NCI-H526 (cell line): ENCODE data around the gene ENGASE.
"Not testable (repeated sequence)": the region's sequence is repeated elsewhere in the genome, so short reads cannot be mapped to it uniquely, and the experiment has no call there.

ENCODE experiments used
- DNase-seq, 2 experiments: peaks; one replicate each; lab custom pipeline; 2025; lab: John Stamatoyannopoulos, UW

Gene ENGASE, protein sequence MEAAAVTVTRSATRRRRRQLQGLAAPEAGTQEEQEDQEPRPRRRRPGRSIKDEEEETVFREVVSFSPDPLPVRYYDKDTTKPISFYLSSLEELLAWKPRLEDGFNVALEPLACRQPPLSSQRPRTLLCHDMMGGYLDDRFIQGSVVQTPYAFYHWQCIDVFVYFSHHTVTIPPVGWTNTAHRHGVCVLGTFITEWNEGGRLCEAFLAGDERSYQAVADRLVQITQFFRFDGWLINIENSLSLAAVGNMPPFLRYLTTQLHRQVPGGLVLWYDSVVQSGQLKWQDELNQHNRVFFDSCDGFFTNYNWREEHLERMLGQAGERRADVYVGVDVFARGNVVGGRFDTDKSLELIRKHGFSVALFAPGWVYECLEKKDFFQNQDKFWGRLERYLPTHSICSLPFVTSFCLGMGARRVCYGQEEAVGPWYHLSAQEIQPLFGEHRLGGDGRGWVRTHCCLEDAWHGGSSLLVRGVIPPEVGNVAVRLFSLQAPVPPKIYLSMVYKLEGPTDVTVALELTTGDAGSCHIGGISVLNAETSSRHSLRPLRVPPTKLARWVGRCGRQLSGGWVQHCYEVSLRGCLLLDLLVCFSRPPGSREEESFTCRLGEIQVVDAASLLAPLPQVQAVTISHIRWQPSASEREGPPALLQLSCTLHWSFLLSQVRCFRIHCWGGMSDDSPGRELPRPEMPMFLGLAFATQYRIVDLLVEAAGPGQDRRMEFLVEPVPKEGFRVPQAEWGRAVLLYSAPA

GRCh38 chr17:79074649-79075445, at the start of gene ENGASE:
TSS of gene ENGASE (plus strand) at chr17:79074824. CDS start at chr17:79074945, 121 bp downstream.
- peak; percentile 72 to 95 for DNase-seq

DNA sequence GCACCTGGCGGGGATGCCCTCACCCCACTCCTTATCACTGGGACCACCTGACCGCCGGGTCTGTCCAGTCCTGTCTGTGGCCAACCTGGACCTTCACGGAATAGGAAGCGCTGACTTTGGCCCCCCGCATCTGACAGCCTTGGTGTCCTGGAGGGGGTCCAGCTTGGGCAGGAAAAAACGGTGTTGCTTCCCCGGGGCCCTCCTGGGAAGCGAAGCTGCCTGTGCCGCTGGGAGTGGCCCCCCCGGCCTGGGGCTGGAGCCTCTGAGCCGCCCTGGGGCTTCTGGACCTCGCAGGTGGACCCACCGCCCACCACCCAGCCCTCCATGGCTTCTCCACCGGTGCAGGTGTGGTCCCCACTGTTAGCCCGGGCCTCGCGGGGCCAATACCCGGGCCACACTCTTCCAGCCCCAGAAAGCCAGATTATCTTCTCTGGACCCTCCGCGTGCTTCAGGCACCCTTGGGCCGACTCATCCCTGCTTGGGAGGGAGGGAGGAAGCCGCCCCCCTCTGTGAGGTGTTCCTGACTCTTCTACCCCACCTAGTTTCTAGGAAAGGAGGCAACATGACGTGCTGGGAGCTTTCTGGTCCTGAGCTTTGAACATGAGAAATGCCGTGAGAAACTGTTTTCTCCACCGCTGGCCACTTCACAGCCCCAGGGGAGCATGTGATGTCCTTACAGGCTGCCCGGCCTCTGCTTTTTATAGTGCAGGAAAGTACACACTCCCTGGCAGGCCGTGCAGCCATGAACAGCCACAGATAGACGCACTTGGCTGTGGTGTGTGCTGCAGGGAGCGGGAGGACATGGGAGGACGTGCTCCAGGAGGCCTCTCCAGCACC, 49.5 kb upstream of the ENGASE start:
- no peak for DNase-seq

DNA sequence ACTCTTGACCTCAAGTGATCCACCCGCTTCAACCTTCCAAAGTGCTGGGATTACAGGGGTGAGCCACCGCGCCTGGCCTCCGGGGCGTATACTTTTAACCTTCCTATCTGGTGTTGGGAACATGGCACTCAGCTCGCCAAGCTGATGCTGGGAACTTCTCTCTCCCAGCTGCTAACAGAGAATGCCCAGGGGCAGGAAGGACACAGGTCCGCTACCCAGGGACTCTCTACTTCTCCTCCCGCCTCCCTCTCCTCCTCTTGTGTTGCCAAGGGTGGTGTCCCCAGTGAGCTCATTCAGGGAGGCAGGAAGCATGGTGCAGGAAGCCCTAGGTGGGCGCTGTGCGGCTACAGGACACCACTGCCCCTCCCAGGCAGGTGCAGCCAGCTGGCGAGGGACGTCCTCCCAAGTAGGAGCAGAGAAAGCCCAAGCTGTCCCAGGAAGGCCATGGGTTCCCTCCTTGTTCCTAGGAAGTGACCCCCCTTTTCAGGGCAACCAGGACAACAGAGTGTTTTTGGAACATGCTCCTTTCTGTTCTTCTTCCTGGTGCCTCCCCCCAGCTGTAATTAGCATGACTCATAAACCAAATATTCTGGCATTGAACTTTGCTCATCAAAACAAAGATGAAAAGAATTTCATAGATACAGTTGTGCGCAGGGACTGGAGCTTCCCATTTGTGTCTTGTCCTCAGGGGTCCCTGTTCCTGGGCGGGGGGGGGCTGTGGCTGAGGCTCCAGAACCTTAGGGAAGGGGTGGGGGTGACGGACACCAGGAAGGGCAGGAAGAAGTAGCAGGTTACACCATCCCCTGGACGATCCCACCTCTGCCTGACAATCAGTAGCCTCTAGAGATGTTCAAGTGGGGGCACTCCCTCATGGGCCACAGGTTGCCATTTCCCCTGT, 48.0 kb upstream of the ENGASE start:
- DNase-seq = no peak

DNA sequence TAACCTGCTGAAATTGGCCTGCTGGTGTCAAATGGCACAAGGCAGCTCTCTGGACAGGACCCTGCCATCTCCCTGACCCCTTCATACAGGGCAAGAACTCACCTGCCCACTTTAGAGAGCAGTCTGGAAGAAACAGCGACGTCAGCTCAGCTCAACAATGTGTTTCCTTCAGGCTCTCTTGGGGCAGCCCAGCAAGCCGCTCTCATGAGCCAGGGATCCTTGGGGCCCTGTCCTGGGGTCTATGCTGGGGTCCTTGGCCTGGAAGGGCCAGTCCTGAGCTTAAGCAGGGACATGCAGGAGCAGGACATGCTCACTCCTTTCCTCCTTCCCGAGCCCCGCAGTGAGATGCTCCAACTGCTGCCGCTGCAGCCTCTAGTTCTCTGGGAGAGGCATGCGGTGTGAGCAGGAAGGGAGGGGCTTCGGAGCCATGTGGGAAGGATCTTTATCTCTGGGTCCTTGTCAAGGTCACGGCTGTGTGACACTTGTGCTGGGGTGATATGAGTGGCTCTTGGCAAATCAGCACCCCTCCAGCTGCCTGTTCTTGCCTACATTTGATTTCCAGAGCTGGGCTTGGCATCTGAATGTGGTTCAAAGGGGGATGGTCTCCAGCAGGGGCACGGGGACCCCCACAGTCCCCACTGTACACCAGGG, 47.2 kb upstream of the ENGASE start:
- DNase-seq = no peak

DNA sequence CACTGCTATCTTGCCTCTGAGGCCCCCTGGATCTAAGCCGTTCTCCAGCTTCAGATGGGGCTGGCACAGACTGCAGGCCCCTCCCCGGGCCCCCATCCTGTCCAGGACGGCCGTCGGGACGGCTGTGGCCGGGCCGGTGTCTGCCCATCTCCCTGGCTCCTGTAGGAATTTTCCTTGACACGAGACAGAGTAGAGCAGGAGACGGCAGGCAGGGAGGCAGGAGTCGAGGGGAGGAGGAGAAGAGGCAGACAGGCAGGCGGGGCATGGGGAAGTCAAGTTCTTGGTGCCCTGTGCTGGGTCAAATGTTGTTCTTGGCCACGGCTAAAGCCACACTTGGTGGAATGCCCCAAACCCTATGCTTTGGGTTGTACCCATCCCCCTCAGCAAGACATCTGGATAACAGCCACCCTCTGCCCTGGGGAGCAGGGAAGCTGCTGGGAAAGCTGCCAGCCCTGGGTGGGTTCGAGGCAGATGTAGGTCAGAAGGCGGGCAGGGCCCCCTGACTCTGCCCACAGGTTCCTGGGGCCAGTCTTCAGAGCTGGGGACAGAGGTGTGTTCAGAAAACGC, 46.6 kb upstream of the ENGASE start:
- no peak for DNase-seq

DNA sequence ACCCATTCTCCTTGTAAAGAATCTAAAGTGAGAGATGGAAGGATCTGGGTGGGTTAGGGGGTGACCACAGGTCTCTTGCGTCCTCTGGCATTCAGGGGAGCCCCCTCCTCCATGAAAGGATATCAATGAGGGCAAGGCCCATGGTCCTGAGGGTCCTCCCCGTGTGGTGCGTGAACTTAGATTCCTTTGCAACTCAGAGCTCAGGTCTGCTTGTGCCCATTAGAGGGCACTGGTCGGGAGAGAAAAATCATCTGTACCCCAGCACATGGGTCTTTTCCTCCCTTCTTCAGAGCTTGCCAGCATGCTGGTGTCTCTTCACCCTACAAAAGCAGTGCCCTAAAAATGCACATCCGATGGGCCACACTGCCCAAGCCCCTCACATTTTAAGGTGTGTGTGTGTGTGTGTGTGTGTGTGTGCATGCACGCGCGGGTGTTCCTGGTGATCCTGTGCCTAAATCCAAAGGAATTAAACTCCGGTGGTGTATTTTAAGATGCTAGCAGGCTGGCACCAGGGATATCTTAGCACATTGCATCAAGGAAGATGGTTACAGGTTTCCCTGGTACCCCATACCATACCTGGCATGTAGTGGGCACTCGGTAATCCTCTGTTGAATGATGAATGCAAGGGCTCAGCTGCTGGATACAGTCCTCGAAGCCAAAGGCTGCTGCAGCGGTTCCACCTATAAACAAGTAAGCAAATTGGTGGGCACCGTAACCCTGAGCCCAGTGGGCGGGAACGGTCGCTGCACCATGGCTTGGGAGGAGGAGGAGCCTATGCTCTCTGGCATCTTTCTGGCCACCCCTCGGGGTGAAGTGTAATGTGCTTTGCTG, 45.9 kb upstream of the ENGASE start:
- peak in 1 of 2 experiments; percentile 29 for DNase-seq

GRCh38 chr17:79029327-79030009, 45.2 kb upstream of the ENGASE start:
- no peak for DNase-seq

GRCh38 chr17:79030636-79031035, 44.0 kb upstream of the ENGASE start:
- not testable (repeated sequence) for DNase-seq

GRCh38 chr17:79031996-79032875, 42.4 kb upstream of the ENGASE start:
- no peak for DNase-seq

DNA sequence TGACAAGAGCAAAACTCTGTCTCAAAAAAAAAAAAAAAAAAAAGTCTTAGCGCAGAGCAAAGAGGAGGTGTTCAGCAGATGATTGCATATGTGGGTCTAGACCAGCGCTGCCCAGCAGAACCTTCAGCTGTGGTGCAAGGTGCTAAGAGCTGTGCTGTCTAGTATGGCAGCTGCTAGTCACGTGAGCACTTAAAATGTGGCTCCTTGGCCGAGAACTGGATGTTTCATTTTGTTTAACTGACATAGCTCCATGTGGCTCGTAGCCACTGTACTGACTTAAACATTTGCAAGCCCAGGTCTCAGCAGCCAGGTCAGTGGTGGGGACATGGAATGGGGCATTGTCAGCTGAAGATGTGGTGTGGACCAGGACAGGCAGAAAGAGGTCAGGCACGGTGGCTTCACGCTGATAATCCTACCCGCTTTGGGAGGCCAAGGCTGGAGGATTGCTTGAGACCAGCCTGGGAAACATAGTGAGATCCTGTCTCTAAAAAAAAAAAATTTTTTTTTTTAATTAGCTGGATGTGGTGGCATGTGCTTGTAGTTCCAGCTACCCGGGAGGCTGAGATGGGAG, 41.5 kb upstream of the ENGASE start:
- DNase-seq = no peak

DNA sequence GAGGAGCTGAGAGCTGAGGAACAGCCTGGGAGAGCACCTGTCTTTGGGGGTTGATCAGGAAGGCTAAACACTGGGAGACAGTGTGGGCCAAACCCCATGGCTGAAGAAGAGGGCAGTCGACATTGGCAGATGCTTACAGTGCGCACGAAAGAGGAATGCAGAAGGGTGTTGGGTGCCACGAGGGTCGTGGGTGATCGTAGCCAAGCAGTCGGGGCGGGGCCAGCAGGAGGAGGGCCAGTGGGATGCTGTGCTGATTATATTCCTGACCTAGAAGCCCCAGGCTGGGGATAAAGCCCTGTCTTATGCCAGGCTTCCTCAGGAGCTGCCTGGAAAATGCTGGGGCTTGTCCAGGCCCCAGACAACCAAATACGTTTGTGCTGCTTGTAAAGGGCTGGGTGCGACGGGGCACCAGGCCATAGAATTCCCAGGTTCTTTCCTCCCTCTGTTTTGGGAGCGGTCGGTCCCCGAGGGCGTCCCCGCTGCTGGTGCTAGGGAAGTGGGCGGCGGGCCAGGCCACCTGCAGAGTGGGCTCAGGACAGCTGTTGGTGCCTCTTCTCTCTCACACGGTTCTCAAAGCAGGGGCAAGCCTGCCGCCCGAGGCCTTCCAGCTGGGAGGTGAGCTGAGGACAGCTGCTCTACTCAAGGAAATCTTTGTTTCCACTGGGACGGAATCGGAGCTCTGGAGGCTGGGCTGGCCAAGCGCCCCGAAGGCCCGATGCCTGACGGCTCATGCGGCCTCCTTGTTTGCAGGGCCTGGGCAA, 40.7 kb upstream of the ENGASE start:
- DNase-seq = no peak

DNA sequence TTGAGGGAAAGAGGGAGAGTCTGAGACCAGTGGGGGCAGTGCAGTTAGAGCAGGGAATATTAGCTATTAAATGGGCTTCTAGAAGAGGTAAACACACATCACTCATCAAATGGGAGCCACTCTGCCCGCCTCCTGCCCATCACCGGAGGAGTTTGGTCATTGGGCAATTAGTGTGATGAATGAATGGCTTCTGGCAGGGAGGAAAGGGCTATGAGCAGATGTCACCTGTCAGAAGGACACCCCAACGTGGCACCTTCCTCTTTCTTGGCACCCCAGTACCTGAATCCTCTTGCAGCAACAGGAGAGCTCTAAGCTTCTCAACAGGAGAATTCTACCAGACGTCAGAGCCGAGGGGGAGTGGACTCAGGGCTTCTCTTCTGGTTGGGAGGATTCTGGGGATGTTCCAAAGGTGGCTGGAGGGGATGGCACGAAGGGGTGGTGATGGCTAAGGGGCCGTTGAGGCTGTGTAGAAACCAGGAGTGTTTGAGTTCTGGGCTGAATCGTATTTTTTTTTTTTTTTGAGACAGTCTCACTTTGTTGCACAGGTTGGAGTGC, 39.6 kb upstream of the ENGASE start:
- no peak for DNase-seq

GRCh38 chr17:79035686-79036085, 38.9 kb upstream of the ENGASE start:
- DNase-seq = no peak

DNA sequence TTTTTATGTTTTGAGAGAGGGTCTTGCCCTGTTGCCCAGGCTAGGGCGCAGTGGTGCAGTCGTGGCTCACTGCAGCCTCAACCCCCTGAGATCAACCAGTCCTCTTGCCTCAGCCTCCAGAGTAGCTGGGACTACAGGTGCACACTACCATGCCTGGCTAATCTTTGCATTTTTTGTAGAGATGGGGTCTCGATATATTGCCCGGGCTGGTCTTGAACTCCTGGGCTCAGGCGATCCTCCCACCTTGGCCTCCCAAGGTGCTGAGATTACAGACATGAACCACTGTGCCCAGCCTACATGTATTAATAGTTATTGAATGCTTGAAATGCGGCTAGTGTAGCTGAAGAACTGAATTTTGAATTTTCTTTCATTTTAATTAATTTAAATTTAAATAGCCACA, 38.4 kb upstream of the ENGASE start:
- DNase-seq = no peak

GRCh38 chr17:79036596-79036995, 38.0 kb upstream of the ENGASE start:
- DNase-seq = no peak
